ENCODE results near the gene ACSBG1.
"Not testable (repeated sequence)": the region's sequence is repeated elsewhere in the genome, so short reads cannot be mapped to it uniquely, and the experiment has no call there.

ACSBG1 gene

DNA sequence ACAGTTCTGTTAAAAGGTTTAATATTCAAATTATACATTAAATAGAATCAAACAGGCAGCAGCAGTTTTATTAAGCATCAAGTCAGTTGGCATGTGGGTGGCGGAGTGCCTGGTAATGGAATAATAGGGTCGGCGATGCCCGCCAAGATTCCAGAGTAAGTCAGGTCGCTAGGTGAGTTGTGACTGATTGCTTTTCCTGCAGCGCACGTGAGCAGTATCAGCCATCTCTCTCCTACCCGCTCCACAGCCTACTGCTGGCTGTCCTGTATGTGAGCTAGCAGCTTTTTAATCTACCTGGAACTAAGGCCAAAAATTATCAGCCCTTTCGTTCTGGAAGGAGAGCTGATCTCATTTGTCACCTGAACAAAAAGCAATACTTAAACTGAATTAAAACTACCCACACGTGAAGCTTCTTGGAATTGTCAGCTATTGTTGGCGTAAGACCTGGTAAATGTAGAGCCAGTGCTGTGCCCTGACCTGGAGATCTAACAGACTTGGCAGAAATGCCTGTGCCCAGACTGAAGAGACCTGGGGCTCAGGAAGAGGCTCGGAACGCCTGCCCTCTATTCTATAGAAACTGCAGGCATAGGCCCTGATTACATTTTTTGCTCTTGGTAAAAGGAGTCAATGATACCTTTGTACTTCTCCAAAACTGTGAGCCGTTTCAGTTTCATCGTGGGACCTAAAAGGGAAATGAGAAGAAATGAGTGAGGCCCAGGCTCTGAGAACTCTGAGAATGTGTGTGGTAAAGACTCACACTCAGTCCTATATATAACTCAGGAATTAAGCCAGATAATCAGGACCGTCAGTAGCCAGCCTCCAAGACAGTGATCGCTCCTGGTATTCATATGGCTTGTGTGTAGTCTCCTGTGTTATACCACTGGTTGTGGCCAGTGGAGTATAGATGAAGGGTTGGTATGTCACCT lies 63.3 kb downstream of the ACSBG1 start:
- Mint-ChIP-seq H3K9me3 (no peaks in the 10 kb centered on the region), H3K36me3 (peaks cover 63% of the 10 kb centered on the region), H3K27me3 (peaks cover 3% of the 10 kb centered on the region), H3K4me1 (peaks cover 64% of the 10 kb centered on the region), H3K4me3 (no peak overlapping the region), H3K27ac (no peak overlapping the region)
- CTCF ChIA-PET = interaction anchor here (0.7 to 3.6 kb wide), 5 partner anchors 22 to 63 kb away, joined by 3 to 16 read pairs (median 3); partner anchors contain the start of gene IDH3A
- no peak for DNase-seq

DNA sequence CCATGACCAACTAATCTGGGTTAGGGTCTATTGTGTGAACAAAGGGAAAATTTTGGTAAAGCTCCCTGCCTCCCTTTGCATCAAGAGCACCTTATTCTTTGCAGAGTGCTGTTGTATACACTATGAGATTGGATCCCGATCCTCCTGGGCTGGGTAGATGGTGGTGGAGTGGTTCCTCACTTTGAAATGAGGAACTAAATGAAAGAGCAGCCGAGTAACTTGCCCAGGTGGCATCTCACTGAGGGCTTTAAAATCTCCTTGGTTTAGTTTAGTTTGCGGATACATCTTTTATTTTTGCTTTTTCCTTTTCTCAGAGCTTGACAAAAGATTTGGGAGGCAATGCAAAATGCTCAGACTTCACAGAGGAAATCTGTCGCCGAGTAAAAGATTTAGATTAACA lies 65.8 kb downstream of the ACSBG1 start:
- Mint-ChIP-seq H3K27ac (no peak overlapping the region), H3K4me3 (no peak overlapping the region), H3K4me1 (peaks cover 50% of the 10 kb centered on the region), H3K36me3 (peaks cover 75% of the 10 kb centered on the region), H3K27me3 (no peaks in the 10 kb centered on the region), H3K9me3 (no peaks in the 10 kb centered on the region)
- CTCF ChIA-PET = interaction anchor here (1.2 kb wide), 1 partner anchor 27 kb away, joined by 6 read pairs; no protein-coding TSS in a partner anchor
- no peak for DNase-seq

DNA sequence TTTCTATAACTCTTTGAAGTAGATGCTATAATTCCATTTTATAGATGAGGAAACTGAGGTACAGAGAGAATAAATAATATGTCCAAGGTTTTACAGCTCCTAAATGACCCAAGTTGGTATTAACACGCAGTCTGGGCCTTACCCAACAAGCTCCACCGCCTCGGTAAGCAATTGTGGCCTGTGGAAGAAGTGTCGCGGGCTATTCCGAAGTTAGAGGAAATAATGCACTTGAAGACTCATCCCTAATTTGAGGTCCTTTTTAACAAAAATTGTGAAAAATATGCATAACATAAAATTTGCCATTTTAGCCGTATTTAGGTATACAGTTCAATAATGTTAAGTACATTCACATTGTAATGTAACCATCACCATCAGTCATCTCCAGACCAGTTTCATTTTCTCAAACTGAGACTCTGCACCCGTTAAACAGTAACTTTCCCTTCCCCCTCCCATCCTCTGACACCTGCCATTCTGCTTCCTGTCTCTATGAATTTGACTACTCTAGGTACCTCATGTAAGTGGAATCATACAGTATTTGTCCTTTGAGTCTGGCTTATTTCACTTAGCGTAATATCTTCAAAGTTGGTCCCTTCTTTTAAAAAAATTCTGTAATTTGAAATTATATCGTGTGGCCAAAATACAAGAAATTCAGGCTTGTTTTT lies 67.0 kb downstream of the ACSBG1 start:
- no peaks in the 10 kb centered on the region for H3K9me3 Mint-ChIP-seq
- peak overlapping the region; percentile 72 for H3K27ac Mint-ChIP-seq
- peaks cover 41% of the 10 kb centered on the region for H3K4me1 Mint-ChIP-seq
- peaks cover 70% of the 10 kb centered on the region for H3K36me3 Mint-ChIP-seq
- peak; percentile 61 for DNase-seq
- peak overlapping the region; percentile 8 for H3K4me3 Mint-ChIP-seq
- H3K27me3 Mint-ChIP-seq = no peaks in the 10 kb centered on the region
- CTCF ChIA-PET = interaction anchor here (0.6 to 1.8 kb wide), 4 partner anchors 9 to 49 kb away, joined by 3 to 6 read pairs (median 4); no protein-coding TSS in a partner anchor

DNA sequence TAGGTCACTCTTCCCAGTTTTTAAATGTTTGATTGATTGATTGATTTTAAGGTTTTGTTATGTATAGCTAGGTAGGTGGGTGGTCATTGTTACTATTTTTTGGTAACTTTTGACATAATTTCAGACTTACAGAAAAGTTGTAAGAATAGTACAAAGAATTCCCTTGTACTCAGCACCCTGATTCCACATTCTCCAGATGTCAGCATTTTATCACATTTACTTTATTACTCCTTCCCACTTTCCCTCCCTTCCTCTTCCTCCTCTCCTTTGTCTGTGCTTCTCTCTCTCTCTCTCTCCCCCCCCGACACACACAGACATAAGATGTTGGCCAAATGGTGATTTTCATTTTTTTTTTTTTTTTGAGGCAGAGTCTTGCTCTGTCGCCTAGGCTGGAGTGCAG lies 70.4 kb downstream of the ACSBG1 start:
- H3K27me3 Mint-ChIP-seq = no peaks in the 10 kb centered on the region
- CTCF ChIA-PET = no interaction called here
- no peak overlapping the region for H3K4me3 Mint-ChIP-seq
- H3K27ac Mint-ChIP-seq = peak overlapping the region; percentile 54
- DNase-seq = no peak
- no peaks in the 10 kb centered on the region for H3K9me3 Mint-ChIP-seq
- H3K4me1 Mint-ChIP-seq = peaks cover 33% of the 10 kb centered on the region
- peaks cover 59% of the 10 kb centered on the region for H3K36me3 Mint-ChIP-seq

DNA sequence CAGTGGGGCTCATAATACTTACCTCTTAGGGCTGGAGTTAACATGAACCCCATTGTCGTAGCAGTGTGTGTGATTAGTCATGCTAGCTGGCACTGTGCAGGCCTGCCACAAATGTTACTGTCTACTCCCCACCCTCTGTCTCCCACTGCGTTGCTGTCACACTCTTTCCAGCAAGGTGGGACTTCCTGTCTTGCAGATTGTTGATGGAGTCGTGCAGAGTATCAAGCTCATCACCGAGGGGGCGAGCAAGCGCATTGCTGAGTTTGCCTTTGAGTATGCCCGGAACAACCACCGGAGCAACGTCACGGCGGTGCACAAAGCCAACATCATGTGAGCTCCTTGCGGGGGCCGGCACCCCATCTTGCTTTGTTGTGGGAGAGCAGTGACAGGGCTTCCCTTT lies 72.3 kb downstream of the ACSBG1 start:
- Mint-ChIP-seq H3K27me3 (no peaks in the 10 kb centered on the region), H3K36me3 (peaks cover 50% of the 10 kb centered on the region), H3K4me1 (peaks cover 19% of the 10 kb centered on the region), H3K4me3 (no peak overlapping the region), H3K27ac (peak overlapping the region; percentile 85), H3K9me3 (no peaks in the 10 kb centered on the region)
- DNase-seq = peak; percentile 67
- CTCF ChIA-PET = interaction anchor here (0.6 to 1.3 kb wide), 3 partner anchors 15 to 33 kb away, joined by 3 to 4 read pairs (median 3); no protein-coding TSS in a partner anchor

DNA sequence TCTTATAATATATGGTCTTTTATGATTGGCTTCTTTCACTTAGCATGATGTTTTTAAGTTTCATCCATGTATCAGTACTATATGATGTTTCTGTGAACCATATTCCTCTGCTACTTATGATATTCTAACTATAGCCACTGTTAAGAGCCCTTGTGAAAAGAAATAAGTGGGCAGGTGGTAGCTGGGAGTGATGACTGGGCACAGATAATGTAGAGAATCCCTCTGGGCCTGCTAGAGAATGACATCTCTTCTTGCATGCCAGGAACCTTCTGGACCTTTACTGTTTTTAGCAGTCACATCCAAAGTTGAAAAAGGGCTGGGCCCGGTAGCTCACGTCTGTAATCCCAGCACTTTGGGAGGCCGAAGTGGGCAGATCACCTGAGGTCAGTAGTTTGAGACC lies 75.0 kb downstream of the ACSBG1 start:
- H3K9me3 Mint-ChIP-seq = no peaks in the 10 kb centered on the region
- peaks cover 12% of the 10 kb centered on the region for H3K4me1 Mint-ChIP-seq
- no peaks in the 10 kb centered on the region for H3K27me3 Mint-ChIP-seq
- H3K36me3 Mint-ChIP-seq = peaks cover 43% of the 10 kb centered on the region
- CTCF ChIA-PET = interaction anchor here (0.6 kb wide), 1 partner anchor 120 kb away, joined by 4 read pairs; no protein-coding TSS in a partner anchor
- no peak overlapping the region for H3K27ac Mint-ChIP-seq
- DNase-seq = no peak
- H3K4me3 Mint-ChIP-seq = no peak overlapping the region

DNA sequence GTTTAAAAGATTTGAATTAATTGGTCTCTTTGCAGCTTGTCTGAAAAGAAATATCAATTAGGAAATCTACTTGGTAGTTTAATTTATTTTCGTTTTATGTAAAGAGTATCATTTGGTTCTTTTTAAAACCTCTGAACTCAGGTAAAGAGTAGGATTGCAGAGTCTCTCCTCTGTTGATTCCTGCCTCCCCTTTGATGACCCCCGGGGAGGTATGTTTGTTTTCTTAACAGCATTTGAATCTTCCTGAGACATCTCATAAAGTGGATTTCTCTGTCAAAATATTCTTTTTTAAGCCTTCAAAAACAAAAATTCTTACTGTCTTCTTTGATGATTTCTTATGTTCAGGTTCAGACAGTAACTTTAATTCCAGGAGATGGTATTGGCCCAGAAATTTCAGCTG lies 77.2 kb downstream of the ACSBG1 start:
- Mint-ChIP-seq H3K4me1 (peaks cover 20% of the 10 kb centered on the region), H3K27me3 (no peaks in the 10 kb centered on the region), H3K4me3 (no peak overlapping the region), H3K36me3 (peaks cover 39% of the 10 kb centered on the region), H3K9me3 (no peaks in the 10 kb centered on the region), H3K27ac (no peak overlapping the region)
- CTCF ChIA-PET = interaction anchor here (0.9 to 1.4 kb wide), 3 partner anchors 38 to 44 kb away, joined by 4 read pairs; no protein-coding TSS in a partner anchor
- no peak for DNase-seq

DNA sequence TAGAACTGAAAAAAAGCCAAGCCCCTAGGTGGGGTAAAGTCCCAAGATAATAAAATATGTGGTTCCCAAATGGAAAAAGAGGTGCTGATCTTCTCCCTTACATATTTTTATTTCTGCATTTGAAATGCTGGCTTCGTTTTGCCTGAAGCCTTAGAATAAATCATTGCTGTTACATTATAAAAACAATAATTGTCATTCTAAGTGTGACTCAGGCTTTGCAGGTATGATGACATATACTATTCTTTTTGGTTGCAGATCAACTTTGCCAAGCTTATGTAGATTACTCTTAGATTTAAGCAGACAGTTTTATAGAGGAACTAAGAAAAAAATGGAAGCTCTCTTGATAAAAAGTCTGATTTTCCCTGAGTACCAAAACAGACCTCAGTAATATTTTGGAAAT lies 77.7 kb downstream of the ACSBG1 start:
- no peak overlapping the region for H3K4me3 Mint-ChIP-seq
- H3K27ac Mint-ChIP-seq = no peak overlapping the region
- H3K9me3 Mint-ChIP-seq = no peaks in the 10 kb centered on the region
- no peak for DNase-seq
- peaks cover 14% of the 10 kb centered on the region for H3K4me1 Mint-ChIP-seq
- H3K27me3 Mint-ChIP-seq = no peaks in the 10 kb centered on the region
- H3K36me3 Mint-ChIP-seq = peaks cover 33% of the 10 kb centered on the region
- CTCF ChIA-PET = interaction anchor here (0.9 to 1.2 kb wide), 3 partner anchors 19 to 43 kb away, joined by 4 read pairs; no protein-coding TSS in a partner anchor

DNA sequence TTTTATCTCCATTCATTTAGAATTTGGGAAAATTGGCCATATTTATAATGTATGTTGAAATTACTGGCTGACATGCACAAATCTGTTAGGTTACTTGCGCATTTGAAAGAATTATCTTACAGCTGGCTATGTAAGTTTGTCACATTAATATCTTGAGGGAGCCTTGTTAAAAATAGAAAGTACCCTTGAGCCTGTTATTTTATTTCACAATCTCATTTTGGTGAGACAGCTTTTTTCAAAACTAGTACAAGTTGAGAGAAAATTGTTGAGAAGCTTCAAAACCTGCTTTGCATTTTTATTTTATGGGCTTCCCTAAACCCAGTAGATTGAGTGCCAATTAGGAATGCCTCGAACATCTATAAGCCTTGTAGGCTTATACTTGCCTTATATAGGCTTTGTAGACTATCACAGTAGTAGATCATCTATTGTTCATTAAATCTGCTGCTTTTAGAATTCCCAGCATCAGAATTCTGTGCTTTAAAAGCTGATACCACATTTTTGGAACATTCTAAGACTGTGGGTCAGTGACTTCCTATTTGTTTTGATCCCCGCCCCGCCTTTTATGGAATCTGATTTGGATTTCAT lies 78.9 kb downstream of the ACSBG1 start:
- Mint-ChIP-seq H3K9me3 (no peaks in the 10 kb centered on the region), H3K27me3 (no peaks in the 10 kb centered on the region), H3K4me3 (no peak overlapping the region), H3K36me3 (peaks cover 37% of the 10 kb centered on the region), H3K27ac (no peak overlapping the region), H3K4me1 (peaks cover 22% of the 10 kb centered on the region)
- DNase-seq = no peak
- CTCF ChIA-PET = interaction anchor here (0.6 to 1.5 kb wide), 5 partner anchors 20 to 1550 kb away, joined by 3 to 4 read pairs (median 3); partner anchors contain the start of gene CIB2

DNA sequence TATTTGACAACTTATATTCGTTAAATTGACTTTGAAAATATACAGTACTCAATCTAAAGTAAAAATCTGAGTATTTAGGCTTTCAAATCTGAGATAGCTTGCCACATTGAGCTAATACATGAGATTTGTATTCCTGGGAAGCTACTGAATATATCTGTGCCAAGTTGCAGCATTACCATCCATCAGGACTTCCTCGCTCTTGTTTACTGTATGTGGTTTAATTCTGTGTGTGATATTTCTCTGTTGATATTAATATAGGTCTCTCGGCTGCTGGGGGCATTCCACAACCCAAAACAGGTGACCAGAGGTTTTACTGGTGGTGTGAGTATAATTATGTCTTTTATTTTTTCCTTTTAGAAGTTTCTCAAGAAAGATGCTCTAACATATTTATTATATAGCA lies 79.4 kb downstream of the ACSBG1 start:
- Mint-ChIP-seq H3K27me3 (no peaks in the 10 kb centered on the region), H3K4me1 (peaks cover 27% of the 10 kb centered on the region), H3K4me3 (no peak overlapping the region), H3K36me3 (peaks cover 35% of the 10 kb centered on the region), H3K27ac (no peak overlapping the region), H3K9me3 (no peaks in the 10 kb centered on the region)
- DNase-seq = no peak
- CTCF ChIA-PET = interaction anchor here (0.6 to 1.5 kb wide), 4 partner anchors 22 to 1551 kb away, joined by 3 to 4 read pairs (median 3); partner anchors contain the start of gene CIB2

DNA sequence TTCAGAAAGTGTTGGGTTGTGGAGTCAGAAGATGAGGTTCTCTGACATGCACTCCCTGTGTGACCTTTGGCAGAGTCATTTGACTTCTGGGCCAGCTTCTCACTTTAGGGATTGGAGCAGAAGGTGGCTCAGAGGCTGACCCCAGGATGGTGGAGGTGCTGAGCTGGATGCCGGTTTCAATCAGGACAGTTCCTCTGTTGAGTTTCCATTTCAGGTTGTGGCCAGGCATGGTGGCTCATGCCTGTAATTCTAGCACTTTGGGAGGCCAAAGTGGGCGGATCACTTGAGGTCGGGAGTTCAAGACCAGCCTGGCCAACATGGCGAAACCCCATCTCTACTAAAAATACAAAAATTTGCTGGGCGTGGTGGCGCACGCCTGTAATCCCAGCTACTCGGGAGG lies 83.3 kb downstream of the ACSBG1 start:
- H3K9me3 Mint-ChIP-seq, H3K27ac Mint-ChIP-seq, H3K27me3 Mint-ChIP-seq, DNase-seq: not testable (repeated sequence)
- Mint-ChIP-seq H3K4me3 (peak overlapping the region; percentile 90), H3K36me3 (peaks cover 18% of the 10 kb centered on the region), H3K4me1 (peaks cover 48% of the 10 kb centered on the region)
- CTCF ChIA-PET = interaction anchor here (1.6 to 2.9 kb wide), 2 partner anchors 25 to 44 kb away, joined by 4 to 11 read pairs; no protein-coding TSS in a partner anchor

DNA sequence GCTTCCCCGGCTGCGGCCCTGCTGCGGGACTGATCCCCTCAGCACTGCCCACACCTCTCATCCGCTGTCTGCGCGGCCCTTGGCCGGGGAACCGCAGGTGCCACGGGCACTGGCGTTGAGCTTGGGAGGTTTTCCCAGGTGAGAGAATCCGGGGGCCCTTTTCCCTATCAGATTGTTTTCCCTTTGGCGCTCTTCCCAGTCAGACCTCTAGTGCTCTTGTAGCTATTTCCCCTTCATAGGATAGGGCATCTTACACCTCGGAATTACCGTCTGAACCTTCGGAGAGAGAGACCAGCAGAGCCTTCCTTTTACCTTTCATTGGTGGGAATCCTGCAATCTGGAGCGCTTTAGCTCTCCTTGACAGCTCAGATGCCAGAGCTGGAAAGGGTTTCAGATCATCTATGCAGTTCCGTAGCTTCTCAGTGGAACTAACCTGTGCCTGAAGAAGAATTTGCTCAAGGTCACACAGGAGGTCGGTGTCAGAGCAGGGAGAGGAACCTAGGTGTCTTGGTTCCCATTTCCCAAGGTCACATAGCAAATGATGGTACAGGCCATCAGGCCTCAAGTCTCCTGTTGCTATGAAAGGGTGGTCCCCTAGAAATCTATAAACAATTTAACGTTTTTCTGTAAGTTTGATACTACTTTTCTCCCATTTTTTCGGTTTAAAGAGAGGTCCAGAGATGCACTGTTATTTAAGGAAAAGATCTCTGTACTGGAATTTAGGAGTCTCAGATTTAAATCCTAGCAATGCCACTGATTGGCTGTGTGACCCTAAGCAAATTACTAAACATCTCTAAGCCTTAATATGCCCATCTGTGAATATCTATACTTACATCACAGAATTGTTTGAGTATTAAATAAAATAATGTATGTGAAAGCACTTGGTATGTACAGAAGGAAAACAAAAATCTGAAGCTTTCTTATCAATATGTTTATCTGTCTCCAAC lies 84.3 kb downstream of the ACSBG1 start:
- Mint-ChIP-seq H3K9me3 (no peaks in the 10 kb centered on the region), H3K4me3 (peak overlapping the region; percentile 90), H3K4me1 (peaks cover 48% of the 10 kb centered on the region), H3K27ac (peak overlapping the region; percentile 86), H3K27me3 (no peaks in the 10 kb centered on the region), H3K36me3 (peaks cover 15% of the 10 kb centered on the region)
- no peak for DNase-seq
- CTCF ChIA-PET = interaction anchor here (1.6 to 2.9 kb wide), 2 partner anchors 26 to 45 kb away, joined by 4 to 11 read pairs; no protein-coding TSS in a partner anchor

All from activated naive CD4-positive, alpha-beta T cell treated with anti-CD3 and anti-CD28 coated beads, Interleukin-2, amount 10 ng/mL, durations not matched to agents 7 days and 5 days (primary cell).